HG02610 (cell line): ENCODE data around the gene CHIC1.
A peak's percentile ranks its signal among the peaks of the same experiment; 100 is the strongest.
"Not testable (repeated sequence)": the region's sequence is repeated elsewhere in the genome, so short reads cannot be mapped to it uniquely, and the experiment has no call there.

Experiments used
- ATAC-seq: cut with Tn5 transposase; IDR thresholded peaks from one replicate; pipeline ENCODE4 v1.9.1; 2021; ENCODE audit warnings: mild to moderate bottlenecking, moderate library complexity; ENCODE audit not compliant: unreplicated experiment

The CHIC1 gene

GRCh38 chrX:73562984-73563737 is at the start of gene CHIC1:
CHIC1 (plus strand) TSS chrX:73563197; CDS start chrX:73563285, 88 bp downstream.
- peak; percentile 62 for ATAC-seq

- ATAC-seq = not testable (repeated sequence)
Measured at GRCh38 chrX:73522823-73523222, 40.2 kb upstream of the CHIC1 start.

DNA sequence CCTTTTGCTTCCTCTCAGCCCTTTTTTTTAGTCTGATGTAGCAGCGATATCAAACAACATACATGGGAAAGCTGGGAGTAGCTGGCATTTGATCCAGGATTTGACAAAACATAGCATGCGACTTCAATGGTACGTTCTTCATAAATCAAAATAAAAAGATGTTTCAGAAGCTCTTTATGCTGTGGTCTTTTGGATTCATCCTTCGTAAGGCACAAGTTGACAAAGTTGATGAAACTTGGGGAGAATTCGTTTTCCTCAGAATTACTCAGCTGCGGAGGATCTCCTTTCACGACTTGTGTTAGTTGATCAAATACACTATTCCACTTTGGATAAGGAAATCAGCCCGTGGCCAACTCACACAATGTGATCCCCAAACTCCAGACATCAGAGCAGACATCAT is 38.1 kb upstream of the CHIC1 start:
- no peak for ATAC-seq

GRCh38 chrX:73525928-73526690 is 36.9 kb upstream of the CHIC1 start:
- no peak for ATAC-seq

GRCh38 chrX:73531655-73532054 is 31.3 kb upstream of the CHIC1 start:
- ATAC-seq = not testable (repeated sequence)

- no peak for ATAC-seq
Measured at GRCh38 chrX:73556159-73556558, 6.8 kb upstream of the CHIC1 start.

DNA sequence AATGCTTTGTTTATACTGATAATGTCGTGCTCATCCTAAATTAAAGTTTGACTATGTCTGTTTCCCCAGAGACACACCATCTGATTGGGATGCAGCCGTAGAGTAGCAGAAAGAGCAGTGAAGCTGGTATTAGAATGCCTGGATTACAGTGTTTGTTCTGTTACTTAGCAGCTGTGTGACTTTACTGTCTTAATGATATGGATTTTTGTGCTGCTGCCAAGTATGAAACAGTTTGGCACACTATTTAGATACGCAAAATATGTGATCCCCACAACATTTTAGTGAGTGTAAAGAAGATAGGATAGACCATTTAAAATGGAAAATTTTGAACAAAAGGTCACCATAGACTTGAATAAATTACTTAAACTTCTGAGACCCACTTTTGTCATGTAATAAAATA is 1.2 kb upstream of the CHIC1 start:
- ATAC-seq = no peak

GRCh38 chrX:73562458-73562857 is 539 bp upstream of the CHIC1 start:
- no peak for ATAC-seq

DNA sequence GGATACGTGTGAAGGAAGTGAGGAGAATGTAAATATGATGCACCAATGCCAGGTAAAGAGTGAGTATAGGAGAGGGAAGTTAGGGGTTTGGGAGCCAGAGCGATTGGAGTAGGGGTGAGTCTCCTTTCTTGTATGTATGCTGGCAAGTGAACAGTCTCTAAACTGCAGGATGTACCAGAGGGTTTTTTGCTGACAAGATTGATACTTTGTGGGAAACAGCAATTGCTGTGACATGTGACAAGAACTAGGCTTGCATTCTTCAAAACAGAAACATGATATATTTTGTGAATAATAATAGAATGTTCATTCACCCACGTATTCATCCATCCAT is 706 bp downstream of the CHIC1 start:
- no peak for ATAC-seq

DNA sequence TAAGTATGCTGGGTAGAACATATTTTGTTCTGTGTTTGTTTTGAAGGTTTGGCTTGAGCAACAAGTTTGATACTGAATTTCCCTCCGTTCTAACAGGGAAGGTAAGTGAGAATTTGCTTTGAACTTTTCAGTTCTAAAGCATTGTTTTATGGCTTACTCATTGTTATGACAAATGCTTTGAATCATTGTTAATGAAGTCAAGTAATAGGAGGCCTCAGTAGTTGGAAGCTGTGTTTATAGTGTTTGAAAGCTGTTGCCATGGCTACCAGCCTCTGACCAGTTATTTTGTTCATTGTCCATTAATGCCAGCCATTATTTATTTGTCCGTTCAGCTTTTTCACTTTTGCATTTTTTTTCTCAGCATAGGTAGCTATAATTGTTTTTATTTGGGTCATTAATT is 14.4 kb downstream of the CHIC1 start:
- no peak for ATAC-seq

GRCh38 chrX:73581002-73581628 is 18.1 kb downstream of the CHIC1 start:
- ATAC-seq = peak; percentile 46

DNA sequence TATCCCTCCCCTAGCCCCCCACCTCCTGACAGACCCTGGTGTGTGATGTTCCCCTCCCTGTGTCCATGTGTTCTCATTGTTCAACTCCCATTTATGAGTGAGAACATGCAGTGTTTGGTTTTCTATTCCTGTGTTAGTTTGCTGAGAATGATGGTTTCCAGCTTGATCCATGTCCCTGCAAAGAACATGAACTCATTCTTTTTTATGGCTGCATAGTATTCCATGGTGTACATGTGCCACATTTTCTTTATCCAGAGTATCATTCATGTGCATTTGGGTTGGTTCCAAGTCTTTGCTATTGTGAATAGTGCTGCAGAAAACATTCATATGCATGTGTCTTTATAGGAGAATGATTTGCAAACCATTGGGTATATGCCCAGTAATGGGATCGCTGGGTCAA is 34.8 kb downstream of the CHIC1 start:
- not testable (repeated sequence) for ATAC-seq

- no peak for ATAC-seq
Measured at GRCh38 chrX:73615022-73615421, 52.0 kb downstream of the CHIC1 start.

- not testable (repeated sequence) for ATAC-seq
Measured at GRCh38 chrX:73641669-73642068, 78.7 kb downstream of the CHIC1 start.

DNA sequence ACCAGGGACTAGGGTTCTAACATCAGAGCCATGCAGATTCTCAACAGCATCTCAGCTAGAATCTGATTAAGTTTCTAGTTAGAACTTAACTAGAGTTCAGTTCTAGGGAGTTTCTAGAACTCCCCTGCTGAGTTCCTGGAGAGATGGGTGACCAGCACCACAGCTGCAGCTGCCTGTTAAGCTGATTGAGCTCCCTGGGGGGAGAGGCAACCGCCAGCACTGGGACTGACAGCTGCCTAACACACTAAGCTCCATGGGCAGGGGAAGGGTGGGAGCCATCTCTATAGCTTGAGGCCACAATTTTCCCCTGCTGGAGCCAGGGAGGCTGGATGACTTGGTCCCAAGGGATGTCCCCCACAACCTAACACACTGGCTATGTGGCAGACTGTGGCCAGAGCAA is 84.2 kb downstream of the CHIC1 start:
- peak; percentile 70 for ATAC-seq

- ATAC-seq = peak; percentile 83
Measured at GRCh38 chrX:73647632-73648322, 84.8 kb downstream of the CHIC1 start.

DNA sequence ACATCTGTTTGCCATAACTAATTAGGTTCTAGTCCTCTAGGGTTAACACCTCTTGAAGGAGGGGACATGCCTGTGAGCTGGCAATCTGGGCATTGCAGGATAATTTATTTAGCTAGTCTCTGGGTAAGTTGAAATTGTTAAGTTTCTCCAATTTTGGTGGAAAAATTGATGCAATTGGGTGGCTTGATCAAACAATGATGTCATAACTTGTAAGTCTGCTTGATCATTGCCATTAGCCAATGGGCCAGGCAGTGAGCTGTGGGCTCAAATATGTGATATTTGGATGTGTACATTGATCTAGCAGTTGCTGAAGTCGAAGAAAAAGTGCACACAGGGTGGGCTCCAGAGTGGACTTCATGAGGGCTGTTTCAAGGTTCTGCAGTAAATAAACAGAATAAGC is 98.3 kb downstream of the CHIC1 start:
- not testable (repeated sequence) for ATAC-seq

GRCh38 chrX:73668779-73669178 is 105.8 kb downstream of the CHIC1 start:
- no peak for ATAC-seq

DNA sequence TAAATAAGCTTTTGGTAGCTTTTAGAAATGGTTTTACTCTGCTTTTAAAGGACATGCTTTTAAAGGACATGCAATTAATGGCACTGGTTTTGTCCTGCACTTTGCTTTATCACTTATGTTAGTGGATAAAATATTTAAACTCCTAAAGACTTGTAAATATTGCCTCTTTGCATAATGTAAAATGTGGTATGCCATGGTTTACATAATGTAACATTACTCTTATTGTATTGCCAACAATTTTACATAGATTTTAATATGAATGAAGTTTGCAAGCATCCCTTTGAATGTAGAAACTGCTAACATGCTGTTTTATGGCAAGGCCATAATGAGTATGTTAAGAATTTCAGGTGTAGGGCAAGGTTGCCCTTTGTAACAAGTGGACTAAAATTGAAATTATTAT is 118.4 kb downstream of the CHIC1 start:
- no peak for ATAC-seq

DNA sequence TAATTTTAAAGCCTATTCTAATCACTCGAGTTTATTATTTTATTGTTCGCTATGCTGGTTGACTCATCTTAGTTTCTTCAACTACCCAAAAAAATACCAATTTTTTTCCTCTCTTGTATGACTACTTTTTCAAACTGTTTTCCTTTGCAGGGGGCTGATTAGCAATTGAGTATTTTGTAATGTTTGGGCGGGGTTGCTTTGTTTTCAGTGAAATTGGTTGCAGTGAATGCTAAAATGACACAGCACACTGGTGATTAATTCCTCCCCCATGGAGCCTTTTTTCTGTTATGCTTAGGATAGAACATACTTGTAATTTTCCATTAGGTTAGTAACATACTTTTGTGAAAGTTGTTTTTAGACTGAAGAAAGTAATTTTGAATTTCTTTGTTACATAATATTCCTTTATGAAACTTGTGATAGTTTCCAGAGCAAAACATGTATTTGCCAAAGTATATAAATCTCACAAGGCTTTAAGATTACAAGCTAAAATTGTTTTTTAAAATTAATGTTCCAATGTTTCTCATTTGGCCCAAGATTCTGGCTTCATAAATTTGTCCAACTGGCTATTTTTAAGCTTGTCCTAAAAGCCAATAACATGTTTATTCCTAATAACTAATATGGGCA is 120.4 kb downstream of the CHIC1 start:
- no peak for ATAC-seq

- not testable (repeated sequence) for ATAC-seq
Measured at GRCh38 chrX:73707014-73707413, 144.0 kb downstream of the CHIC1 start.
